Mesenteric fat pad (tissue), 1 donor: ENCODE results near the gene SULT1A2. TPM values are rescaled to one million over a fixed set of nuclear protein-coding genes. Genes with fewer than 3 reads are reported as not detected.
"Not testable (repeated sequence)": the region's sequence is repeated elsewhere in the genome, so short reads cannot be mapped to it uniquely, and the experiment has no call there.

Experiments used
- DNase-seq: peaks from one replicate; pipeline ENCODE4 v3.0.0-alpha.2; 2020; ENCODE audit warnings: low spot score
- total RNA-seq: library from RNA; stranded (reverse); fragmentation: NEBNext Ultra II Directional; extraction: Animal tissue kit (Norgen Biotek cat#: 25700); gene quantifications from one replicate; pipeline ENCODE4 v1.2.1, GENCODE V29; 2021
- donor health status: DM: yes; HTN: yes; CAD: no.

The SULT1A2 gene
- total RNA-seq, 1 donor from 2014 or later = 2.5 TPM

DNA sequence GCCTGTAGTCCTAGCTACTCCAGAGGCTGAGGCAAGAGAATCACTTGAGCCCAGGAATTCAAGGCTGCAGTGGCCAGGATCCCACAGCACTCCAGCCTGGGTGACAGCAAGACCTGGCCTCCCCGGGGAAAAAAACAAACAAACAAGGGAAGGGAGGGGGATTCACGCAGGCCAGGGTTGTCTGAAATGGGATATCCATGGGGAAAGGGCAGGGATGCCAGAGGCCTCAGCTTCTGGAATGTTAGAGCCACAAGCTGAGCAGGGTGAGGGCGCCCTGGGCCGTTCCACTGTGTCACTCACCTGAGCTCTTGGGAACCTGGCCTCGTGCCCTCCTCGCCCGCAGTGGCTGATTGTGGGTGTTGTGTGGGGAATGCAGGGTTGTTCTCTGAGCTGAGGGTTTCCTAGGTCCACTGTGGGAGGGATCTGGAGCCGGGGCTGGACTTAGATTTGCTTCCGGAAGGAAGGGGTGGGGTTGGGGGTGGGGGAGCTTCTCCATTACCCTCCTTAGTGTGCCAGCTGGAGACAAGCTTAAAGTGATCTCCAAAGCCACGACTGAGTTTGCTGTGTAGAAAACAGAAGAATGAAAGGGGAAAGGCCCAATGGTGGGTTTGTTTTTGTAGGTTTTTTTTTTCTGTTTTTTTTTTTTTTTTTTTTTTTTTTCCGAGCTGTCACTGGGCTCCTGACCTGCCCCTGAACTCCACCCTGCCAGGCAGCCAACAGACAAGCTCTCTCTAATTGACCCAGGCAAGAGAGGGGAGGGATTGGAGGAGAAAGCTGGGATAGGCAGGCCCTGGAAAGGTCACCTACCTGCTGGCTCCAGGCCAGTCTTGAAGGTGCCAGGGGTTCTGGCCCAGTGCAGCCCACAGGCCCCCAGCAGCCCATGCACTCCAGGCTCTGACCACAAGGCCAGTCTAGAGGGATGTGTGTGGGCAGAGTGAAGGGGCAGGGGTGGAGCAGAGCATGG is 13.1 kb upstream of the SULT1A2 start, which contains the start of gene SULT1A1:
SULT1A1 (minus strand) TSS at position 414 of the 964 bp plus-strand sequence. CDS start 1,189 bp downstream, outside the sequence.
- DNase-seq = peak; percentile 90

DNA sequence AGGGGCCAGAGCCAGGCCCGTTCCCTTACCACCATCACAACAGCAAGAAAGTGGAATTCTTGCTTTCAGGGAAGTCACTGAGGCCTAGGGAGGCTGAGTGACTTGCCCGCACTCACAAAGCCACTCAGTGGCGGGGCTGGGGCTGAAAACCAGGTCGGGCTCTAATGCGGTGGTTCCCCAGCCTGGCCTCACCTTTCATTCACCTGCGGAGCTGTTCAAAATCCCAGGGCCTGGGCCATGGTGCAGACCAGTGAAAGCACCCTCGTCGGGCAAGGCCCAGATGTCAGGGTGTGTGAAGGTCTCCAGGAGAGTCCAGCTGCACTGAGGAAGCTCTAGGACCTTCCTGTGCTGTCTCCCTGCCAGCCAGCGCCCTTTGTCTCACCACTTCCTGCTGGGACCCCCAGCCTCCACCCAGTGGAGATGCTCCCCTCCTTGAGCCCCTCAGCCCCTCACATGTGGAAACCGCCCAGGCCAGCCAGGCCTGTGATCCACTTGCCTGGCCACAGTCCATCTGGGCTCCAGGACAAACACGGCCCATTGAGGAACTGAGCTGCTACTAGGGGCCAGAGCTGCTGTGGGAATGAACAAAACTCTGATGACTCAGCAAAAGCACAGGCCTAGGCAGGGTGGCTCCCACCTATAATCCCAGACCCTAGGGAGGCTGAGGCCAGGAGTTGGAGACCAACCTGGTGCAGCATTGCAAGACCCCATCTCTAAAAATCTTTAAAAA is 12.2 kb upstream of the SULT1A2 start:
- DNase-seq = peak; percentile 87

DNA sequence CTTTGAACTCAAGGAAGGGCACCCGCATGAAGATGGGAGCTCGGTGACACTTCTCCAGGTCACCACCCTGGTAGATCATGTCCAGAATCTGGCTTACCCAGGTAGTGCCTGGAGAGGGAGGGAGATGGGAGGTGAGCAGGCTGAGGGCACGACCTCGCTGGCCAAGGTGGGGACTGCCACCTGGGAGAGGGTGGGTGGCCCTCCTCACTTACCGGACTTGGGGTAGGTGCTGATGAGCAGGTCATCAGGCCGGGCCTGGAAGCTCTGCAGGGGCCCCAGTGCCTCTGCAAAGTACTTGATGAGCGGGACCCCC is 11.6 kb upstream of the SULT1A2 start:
- DNase-seq = peak; percentile 35

DNA sequence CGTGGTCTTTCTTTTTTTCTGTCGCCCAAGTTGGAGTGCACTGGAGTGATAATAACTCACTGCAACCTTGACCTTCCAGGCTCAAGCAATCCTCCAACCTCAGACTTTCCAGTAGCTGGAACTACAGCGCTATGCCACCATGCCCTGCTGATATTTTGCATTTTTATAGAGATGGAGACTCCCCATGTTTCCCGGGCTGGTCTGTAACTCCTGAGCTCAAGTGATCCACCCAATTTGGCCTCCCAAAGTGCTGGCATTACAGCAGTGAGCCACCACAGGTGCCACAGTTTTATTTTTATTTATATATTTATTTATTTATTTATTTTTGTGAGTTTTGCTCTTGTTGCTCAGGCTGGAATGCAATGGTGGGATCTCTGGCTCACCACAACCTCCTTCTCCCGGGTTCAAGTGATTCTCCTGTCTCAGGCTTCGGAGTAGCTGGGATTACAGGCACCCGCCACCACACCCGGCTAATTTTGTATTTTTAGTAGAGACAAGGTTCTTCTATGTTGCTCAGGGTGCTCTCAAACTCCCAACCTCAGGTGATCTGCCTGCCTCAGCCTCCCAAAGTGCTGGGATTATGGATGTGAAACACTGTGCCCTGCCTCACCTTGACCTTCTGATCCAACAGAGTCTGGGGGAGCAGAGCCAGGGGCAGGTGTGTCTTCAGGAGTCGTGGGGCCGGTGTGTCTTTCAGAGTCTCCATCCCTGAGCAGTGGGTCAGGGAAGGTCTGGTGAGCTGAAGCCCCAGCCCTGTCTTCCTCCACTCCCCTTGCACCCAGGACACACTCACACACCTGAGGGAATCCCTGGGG is 11.0 kb upstream of the SULT1A2 start:
- DNase-seq = not testable (repeated sequence)

DNA sequence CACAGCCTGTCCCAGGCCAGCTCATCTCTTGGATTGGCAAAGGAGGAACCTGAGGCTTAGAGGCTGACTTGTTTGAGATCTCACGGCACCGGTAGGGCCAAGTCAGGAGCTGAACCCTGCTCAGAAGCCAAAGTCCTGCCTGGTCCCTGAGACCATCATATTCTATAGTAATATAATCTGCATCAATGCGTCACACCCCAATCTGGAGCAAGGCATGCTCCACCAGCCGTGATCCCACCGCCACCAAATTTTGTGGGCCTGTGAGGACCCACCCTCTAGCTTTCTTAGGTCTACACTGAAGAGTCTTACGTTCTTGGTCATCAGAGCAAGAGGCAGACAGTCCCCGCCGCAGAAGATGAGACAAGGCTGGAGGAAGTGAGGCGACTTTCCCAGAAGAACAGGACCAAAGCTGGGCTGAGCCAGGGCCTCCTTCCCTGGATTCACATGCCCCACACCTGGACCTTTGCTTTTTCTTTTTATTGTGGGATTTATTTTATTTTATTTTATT is 10.3 kb upstream of the SULT1A2 start:
- no peak for DNase-seq

DNA sequence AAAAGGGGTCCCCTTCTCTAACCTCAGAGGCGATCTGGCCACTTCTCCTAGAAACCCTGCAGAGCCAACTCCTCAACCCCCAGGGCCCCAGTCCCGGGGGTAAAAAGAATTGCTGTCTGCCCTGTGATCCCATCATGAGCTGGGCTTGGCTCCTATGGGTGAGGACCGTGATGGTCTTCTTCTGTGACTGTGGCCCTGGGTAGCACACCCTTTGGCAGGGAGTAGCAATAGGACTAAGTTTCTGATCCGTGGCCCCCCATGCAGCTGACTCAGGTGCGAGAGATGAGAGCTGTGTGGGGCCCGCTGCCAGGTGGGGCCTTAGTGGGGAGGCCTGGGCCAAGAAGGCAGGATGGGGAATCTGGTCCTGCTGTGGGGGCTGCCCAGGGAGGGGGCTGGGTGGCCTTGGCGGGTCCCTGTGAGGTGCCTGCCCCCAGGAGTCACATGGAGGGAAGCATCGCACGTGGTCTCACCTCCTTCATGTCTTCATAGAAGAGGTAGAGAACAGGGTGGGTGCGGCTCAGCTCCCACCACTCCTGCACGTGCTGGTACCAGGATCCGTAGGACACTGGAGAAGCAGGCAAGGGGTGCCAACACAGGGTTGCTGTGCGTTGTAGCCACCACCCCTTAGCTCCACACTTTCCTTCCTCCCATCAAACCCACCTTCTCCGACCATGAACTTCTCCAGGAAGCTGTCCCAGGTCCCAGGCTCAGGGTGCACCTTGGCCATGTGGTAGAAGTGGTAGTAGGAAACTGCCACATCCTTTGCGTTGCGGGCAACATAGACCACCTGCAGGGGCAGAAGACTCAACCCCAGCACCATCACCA is 9.7 kb upstream of the SULT1A2 start:
- no peak for DNase-seq

DNA sequence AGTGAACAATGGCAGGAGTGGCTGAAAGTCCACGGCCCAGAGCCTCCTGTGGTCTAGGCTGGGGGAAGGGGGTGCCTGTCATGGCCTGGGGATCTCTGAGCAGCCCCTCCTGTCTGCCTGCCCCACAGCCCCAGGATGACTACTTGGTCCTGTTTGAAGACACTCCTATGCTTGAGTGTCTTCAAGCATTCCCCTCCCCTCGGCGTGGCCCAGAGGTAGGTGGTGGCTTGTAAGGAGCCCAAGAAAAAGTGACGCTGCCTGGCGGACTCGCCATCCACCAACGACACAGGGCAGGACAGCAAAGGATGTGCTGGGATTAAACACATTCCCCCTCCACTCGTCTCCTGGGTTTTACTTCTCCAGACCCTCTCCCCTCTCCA is 7.3 kb upstream of the SULT1A2 start:
- no peak for DNase-seq

DNA sequence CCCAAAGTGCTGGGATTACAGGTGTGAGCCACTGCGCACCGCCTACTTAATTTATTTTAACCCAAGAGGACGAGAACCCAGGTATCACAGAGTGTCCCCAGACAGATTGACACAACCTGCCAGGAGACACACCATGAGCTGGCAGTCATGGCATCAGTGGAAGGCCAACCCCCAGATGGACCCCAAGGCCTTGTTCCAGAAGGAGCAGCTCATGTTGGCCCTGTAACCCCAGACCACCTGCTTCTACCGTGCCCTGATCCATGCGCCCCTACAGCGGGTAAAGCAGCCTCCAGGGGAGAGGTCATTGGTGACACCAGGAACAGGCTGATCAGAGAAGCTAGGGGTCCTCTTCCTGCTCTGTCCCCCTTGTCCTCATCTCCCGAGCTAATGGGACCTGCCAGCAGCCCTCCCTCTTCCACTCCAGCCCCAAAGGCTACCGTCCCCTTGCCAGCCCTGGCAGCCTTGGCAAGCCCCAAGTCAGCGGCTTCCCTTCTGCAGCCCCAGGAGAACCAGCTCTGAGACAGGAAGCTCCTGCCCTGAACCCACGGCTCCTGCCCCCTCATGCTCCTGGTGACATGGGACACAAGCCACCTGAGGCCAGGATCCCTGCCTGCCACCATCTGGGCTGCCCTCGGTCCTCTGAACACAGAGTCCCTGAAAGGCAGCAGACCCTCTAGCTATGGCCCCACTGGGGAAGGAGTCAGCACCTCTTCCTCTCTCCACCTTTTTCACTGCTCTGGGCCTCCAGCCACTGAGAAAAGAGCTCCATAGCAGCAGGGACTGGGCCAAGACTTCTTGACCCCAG is 6.7 kb upstream of the SULT1A2 start:
- no peak for DNase-seq

DNA sequence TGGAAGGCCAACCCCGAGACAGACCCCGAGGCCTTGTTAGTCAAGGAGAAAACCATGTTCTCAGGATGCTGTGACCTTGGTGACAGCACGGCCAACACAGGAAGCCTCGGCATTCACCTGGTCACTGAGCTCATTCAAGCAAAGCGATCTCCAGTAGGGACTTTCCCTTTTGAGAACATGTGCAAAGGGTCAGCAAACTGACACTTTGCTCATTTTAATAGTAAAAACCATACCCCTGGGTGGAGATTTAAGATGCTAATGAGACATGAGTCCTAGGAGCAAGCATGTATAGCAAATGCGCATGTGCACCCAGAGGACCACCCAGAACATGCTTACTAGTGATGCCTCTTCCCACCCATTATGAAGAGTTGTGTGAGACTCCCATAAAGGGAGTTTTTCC is 5.7 kb upstream of the SULT1A2 start:
- DNase-seq = no peak

DNA sequence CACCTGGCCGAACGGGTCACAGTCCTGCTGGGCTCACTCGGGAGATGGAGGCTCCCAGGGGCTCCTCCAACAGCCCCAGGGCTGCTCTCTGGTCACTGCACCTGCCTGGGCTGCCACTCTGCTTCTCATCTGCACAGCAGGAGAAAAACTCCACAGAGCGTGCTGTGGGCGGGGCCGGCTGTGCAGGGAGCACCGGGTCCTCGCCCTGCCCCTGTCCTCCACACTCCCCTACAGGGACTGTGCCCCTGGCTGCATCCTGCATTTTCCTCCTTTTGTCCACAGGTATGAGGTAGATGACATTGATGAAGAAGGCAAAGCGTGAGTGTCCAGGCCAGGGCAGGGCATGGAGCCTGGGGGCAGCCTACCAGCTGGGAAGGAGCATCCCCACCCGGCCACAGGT is 5.2 kb upstream of the SULT1A2 start:
- DNase-seq = not testable (repeated sequence)

DNA sequence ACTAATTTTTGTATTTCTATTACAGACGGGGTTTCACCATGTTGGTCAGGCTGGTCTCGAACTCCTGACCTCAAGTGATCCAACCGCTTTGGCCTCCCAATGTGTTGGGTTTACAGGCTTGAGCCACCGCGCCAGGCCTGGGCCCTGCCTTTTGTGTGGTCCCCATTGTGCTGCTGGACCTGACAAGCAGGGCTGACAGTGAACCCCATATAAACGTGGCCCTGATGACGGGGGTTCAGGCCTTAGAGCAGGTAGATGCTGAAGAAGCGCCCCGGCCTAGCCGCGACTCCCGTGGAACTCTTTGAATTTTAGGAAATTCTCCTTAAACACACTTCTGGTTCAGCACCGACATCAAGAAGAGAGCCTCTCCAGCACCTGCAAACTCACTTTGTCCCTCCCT is 4.7 kb upstream of the SULT1A2 start:
- DNase-seq = not testable (repeated sequence)

DNA sequence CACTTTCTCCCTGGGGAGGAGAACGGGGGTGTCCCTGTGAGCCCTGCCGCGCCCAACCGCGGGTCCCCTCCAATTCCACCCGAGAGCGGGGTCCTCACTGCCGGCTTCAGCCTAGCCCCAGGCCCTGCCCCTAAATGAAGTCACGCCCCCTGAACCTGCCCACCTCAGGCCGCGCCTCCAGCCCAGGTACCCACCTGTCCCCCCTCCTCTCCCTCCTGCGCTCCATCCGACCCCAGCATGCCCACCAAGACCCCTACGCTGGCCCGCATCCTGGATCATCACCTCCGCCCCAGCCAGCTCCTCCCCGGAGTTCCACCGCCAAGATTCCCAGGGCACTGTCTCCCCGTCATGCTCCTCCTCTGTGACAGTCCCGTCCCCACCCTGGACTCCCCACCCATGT is 4.1 kb upstream of the SULT1A2 start:
- DNase-seq = not testable (repeated sequence)

DNA sequence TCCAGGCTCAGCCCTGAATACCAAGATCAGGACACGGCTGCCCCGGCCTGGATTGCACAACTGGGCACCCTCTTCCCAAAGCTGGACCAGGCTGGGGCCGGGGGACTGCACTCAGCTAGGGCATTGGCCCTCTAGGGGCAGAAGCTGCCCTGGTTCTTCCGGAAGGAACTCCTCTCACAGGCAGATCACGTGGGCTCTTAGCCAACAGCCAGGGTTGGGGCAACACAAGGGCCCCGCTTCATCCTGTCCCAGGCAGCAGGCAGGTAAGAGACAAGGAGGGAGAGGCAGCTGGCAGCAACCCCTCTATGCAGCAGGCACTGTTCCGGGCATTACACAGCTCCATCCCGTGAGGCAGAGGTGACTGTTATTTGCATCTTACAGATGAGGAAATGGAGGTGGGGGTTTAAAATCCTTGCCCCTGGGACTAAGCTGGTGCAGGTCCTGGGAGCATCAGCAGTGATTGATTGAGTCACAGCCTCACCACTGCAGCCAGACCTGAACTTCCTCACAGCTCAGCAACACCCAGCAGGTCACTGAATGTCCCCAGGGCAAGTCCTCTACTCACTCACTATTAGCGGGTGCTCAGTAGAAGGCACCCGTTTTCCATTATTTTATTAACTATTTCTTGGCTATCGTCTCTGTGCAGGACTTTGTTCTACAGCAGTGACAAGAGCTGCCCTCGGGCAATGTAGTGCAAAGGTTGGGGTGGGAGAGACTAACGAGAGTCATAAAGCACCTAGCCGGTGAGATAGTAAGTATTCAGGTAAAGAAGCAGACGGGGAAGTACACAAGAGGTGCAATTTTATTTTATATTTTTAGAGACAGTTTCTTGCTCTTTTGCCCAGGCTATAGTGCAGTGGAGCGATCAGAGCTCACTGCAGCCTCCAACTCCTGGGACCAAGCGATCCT is 2.8 kb upstream of the SULT1A2 start:
- DNase-seq = not testable (repeated sequence)

DNA sequence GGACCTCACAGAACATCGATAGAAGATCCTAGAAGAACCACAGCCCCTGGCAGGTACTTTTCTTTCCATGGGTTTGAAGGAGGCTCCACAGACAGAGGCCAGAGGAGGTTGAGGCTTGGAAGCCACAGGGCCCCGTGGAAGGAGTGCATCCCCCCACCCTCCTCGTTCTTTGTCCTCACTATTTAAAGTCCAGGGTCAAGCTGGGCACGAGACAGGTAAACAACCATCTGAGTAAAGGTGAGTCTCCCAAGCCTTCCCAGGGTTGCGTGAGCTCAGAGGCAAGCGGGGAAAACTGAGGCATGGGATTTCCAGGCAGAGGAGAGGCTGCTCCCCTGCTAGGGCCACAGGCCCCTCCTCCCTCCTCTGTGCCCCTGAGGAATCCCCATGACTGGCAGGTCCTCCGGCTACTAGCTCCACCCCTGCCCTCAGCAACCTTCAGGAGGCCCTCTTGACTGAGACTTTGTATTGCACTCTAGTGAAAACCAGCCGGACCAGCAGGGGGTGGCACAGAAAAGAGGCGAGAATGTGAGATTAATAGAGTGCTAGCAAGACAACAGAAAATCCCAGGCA is 927 bp upstream of the SULT1A2 start:
- no peak for DNase-seq

DNA sequence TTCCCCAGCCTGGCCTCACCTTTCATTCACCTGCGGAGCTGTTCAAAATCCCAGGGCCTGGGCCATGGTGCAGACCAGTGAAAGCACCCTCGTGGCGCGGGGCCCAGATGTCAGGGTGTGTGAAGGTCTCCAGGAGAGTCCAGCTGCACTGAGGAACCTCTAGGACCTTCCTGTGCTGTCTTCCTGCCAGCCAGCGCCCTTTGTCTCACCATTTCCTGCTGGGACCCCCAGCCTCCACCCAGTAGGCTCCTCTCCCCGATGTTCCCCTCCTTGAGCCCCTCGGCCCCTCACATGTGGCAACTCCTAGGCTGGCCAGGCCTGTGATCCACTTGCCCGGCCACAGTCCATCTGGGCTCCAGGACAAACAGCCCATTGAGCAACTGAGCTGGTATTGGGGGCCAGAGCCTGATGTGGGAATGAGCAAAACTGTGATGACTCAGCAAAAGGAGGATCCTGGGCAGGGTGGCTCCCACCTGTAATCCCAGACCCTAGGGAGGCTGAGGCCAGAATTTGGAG is 677 bp downstream of the SULT1A2 start:
- no peak for DNase-seq

DNA sequence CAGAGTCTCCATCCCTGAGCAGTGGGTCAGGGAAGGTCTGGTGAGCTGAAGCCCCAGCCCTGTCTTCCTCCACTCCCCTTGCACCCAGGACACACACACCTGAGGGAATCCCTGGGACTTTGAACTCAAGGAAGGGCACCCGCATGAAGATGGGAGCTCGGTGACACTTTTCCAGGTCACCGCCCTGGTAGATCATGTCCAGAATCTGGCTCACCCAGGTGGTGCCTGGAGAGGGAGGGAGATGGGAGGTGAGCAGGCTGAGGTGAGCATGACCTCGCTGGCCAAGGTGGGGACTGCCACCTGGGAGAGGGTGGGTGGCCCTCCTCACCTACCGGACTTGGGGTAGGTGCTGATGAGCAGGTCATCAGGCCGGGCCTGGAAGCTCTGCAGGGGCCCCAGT is 1.4 kb downstream of the SULT1A2 start:
- DNase-seq = not testable (repeated sequence)

DNA sequence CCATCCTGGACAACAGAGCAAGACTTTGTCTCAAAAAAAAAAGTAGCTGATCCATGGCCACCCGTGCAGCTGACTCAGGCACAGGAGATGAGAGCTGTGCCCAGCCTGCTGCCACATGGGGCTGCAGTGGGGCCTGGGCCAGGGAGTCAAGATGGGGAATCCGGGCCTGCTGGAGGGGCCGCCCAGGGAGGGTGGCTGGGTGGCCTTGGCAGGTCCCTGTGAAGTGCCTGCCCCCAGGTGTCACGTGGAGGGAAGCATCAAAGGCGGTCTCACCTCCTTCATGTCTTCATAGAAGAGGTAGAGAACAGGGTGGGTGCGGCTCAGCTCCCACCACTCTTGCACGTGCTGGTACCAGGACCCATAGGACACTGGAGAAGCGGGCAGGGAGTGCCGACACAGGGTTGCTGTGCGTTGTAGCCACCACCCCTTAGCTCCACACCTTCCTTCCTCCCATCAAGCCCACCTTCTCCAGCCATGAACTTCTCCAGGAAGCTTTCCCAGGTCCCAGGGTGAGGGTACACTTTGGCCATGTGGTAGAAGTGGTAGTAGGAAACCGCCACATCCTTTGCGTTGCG is 3.8 kb downstream of the SULT1A2 start:
- DNase-seq = no peak

DNA sequence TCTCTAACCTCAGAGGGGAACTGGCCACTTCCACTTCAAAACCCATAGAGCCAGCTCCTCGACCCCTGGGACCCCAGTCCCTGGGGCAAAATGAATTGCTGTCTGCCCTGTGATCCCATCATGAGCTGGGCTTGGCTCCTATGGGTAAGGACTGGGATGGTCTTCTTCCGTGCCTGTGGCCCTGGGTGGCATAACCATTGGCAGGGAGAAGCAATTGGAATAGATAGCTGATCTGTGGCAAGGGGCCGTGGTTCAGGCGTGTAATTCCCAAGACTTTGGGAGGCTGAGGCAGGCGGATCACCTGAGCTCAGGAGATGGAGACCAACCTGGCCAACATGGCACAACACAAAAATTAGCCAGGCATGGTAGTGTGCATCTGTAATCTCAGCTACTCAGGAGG is 4.3 kb downstream of the SULT1A2 start:
- no peak for DNase-seq
